Fibroblast of gingiva (primary cell): ENCODE measurements around the gene RECQL5.
"Not testable (repeated sequence)": the region's sequence is repeated elsewhere in the genome, so short reads cannot be mapped to it uniquely, and the experiment has no call there.

Experiments used
- DNase-seq: peaks from one replicate; pipeline ENCODE4 v3.0.0-alpha.2; 2011; ENCODE audit warnings: low read depth

The RECQL5 gene

GRCh38 chr17:75616521-75617122, 50.3 kb downstream of the RECQL5 start:
- DNase-seq = no peak

- DNase-seq = no peak
These were observed 51.7 kb downstream of the RECQL5 start for GRCh38 chr17:75615301-75615700.

GRCh38 chr17:75614556-75615270, 52.2 kb downstream of the RECQL5 start:
- DNase-seq = no peak

- DNase-seq = no peak
These were observed 52.9 kb downstream of the RECQL5 start for GRCh38 chr17:75614006-75614405.

- no peak for DNase-seq
These were observed 53.9 kb downstream of the RECQL5 start for GRCh38 chr17:75612906-75613626.

GRCh38 chr17:75611851-75612429, 55.0 kb downstream of the RECQL5 start:
- no peak for DNase-seq

GRCh38 chr17:75610103-75610984, 56.6 kb downstream of the RECQL5 start:
- no peak for DNase-seq

- no peak for DNase-seq
These were observed 59.9 kb downstream of the RECQL5 start for GRCh38 chr17:75607086-75607485.

GRCh38 chr17:75605790-75606189, 61.2 kb downstream of the RECQL5 start:
- no peak for DNase-seq

GRCh38 chr17:75604034-75604695, 62.8 kb downstream of the RECQL5 start:
- DNase-seq = no peak

- DNase-seq = no peak
These were observed 63.8 kb downstream of the RECQL5 start for GRCh38 chr17:75603123-75603522.

- DNase-seq = no peak
These were observed 64.3 kb downstream of the RECQL5 start for GRCh38 chr17:75602644-75603043.

GRCh38 chr17:75601057-75601987, 65.6 kb downstream of the RECQL5 start:
- DNase-seq = no peak

GRCh38 chr17:75596320-75597087, 70.5 kb downstream of the RECQL5 start:
- DNase-seq = no peak

GRCh38 chr17:75595920-75596313, 71.0 kb downstream of the RECQL5 start:
- no peak for DNase-seq

- DNase-seq = no peak
These were observed 71.6 kb downstream of the RECQL5 start for GRCh38 chr17:75595284-75595919.

- no peak for DNase-seq
These were observed 72.3 kb downstream of the RECQL5 start for GRCh38 chr17:75594499-75595283.

GRCh38 chr17:75593430-75593829, 73.5 kb downstream of the RECQL5 start:
- not testable (repeated sequence) for DNase-seq
